Measurements from ENCODE around the gene FOXD1.
"Not testable (repeated sequence)": the region's sequence is repeated elsewhere in the genome, so short reads cannot be mapped to it uniquely, and the experiment has no call there.

FOXD1 gene

DNA sequence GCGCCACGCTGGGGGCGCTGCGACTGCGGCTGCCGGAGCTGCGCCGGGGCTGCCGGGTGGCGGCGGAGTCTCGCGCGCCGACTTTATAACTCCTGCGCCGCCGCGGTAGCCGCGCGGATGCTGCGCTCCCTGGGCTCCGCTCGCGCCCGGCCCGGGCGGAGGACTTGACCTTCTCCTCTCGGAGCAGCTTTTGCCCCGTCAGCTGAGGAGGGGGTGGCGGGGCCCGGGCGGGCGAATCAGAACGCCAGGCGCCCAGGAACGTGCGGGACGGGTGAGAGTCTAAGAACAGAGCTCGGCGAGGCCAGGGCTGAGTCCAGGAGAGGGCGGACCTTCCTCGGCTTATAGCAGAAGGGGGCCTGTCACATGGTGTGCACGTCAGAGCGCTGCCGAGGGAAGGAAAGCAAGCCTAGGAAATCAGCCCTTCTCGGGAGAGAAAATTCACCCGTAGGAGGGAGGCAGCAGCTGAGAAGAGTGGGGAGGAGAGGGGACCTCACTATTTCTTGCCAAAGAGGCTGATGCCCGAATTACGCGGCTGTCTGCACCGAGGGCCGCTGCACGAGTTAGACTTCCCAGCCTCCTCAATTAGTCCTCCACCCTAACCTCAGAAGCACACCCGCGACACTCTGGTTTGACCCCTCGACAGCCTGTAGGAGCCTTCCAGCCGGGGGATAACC, at the start of gene FOXD1:
FOXD1 (minus strand) TSS at position 315 of the 674 bp plus-strand sequence. CDS start 415 bp downstream, outside the sequence.
- no peak for DNase-seq (ENCODE audit: low read depth in 4 of 4, low spot score in 1 of 4)

GRCh38 chr5:73497497-73498056, 49.0 kb upstream of the FOXD1 start:
- no peak for DNase-seq (ENCODE audit: low read depth in 4 of 4, low spot score in 1 of 4)

DNA sequence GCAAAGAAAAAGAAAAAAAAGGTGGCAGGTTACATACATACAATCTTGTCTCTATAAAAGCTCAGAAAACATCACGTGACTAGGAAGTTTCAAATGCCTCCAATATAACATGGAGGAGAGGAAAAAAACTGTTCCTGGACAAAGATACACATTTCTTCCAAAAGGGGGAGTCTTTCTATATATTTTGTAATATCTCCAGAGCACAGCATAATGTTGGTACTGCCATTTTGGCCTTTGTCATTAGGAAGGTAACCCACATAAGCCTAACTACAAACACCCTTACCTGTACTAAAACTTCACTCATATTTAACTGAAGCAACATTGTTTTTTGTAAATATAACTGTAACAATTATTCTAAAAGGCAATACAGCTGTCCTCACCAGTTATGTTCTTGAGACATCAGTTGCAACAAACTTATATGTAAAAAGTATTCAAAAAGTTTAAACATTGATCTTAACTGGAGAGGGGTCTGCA, 48.4 kb upstream of the FOXD1 start:
- DNase-seq (ENCODE audit: low read depth in 4 of 4, low spot score in 1 of 4) = no peak

GRCh38 chr5:73495772-73496335, 47.3 kb upstream of the FOXD1 start:
- DNase-seq (ENCODE audit: low read depth in 4 of 4, low spot score in 1 of 4) = no peak

DNA sequence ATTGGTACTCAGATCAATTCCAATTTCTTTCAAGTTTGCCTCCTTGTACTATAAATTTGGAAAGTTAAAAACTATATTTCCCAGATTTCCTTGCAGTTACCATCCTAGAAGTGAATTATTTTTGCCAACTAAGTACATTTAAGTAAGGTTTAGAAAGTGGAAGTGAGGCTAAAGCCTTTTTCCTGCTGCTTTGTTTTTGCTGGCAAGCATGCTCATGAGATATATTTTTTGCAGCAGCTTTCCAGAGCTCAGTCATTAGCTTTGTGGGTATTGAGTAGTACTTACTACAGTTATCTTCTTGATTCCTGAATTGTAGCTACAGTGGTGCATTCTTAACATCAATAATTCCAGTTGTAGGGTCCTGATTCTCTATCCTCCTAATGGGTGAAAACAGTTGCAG, 46.1 kb upstream of the FOXD1 start:
- DNase-seq (ENCODE audit: low read depth in 4 of 4, low spot score in 1 of 4) = no peak

- no peak for DNase-seq (ENCODE audit: low read depth in 4 of 4, low spot score in 1 of 4)
Observed at GRCh38 chr5:73493421-73493820, 44.8 kb upstream of the FOXD1 start.

DNA sequence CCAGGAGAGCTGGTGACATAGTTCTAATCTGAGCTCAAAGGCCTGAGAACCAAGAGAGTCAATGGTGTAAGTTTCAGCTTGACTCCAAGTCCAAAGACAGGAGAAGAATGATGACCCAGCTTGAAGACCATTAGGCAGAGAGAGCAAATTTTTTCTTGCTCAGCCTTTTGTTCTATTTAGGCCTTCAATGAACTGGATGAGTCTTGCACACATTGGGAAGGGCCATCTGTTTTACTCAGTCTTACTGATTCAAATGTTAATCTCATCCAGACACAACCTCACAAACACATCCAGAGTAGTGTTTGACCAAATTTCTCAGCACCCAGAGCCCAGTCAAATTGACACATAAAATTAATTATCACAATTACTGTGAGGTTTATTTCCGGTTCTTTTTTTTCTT, 42.6 kb upstream of the FOXD1 start:
- no peak for DNase-seq (ENCODE audit: low read depth in 4 of 4, low spot score in 1 of 4)

DNA sequence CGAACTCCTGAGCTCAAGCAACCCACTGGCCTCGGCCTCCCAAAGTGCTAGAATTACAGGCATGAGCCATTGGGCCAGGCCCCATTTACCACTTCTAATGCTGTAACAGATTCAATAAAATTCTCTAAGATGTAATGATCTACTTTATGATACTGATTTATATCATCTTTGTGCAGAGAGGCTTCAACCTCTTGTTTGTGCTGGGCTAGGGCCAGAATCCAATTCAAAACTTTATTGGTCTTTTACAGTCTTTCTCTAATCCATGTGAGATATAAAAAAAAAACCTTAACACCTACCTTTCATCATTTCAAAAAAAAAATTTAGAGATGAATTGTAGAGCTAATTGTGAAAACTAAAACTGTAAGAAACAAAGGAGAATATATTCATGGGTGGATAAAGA, 41.5 kb upstream of the FOXD1 start:
- DNase-seq (ENCODE audit: low read depth in 4 of 4, low spot score in 1 of 4) = no peak

DNA sequence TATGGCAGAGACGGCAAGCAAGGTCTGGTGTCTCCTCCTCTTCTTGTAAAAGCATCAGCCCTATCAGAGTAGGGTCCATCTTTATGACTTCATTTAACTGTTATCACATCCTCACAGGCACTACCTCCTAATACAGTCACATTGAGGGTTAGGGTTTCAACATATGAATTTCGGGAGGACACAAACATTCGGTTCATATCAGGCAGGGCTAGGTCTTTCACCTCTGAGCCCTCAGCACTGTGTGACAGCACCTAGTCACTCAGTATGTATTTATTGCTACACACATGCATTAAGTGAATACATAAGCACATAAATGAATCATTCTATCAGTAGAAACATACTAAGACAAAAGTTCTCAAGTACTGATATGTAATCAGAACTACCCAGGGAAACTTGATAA, 40.2 kb upstream of the FOXD1 start:
- DNase-seq (ENCODE audit: low read depth in 4 of 4, low spot score in 1 of 4) = no peak

GRCh38 chr5:73487815-73488214, 39.2 kb upstream of the FOXD1 start:
- no peak for DNase-seq (ENCODE audit: low read depth in 4 of 4, low spot score in 1 of 4)

GRCh38 chr5:73487257-73487656, 38.7 kb upstream of the FOXD1 start:
- not testable (repeated sequence) for DNase-seq (ENCODE audit: low read depth in 4 of 4, low spot score in 1 of 4)

DNA sequence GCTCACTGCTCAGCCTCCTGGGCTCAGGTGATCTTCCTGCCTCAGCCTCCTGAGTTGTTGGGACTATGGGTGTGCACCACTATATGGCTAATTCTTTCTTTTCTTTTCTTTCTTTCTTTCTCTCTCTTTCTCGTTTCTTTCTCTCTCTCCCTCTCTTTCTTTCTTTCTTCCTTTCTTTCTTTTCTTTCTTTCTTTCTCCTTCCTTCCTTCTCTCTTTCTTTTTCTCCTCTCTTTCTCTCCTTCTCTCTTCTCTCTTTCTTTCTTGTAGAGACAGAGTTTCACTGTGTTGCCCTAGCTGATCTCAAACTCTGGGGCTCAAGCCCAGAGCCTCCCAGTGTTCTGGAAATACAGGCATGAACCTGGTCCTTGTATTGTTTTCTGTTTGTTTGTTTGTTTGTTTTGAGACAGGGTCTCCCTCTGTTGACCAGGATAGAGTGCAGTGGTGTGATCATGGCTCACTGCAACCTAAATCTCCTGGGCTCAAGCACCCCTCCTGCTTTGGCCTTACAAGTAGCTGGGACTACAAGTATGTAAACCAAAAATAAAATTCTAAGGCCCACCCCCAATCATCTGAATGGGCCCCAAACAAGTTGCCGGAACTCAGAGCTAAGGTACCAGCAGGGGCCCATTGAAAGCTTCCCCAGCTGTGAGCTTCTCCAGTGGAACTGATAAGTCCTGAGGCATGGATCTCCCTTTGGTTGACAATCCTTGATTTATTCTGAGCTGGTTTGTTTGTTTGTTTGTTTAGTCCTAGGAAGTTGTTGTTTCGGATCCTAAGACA, 37.7 kb upstream of the FOXD1 start:
- no peak for DNase-seq (ENCODE audit: low read depth in 4 of 4, low spot score in 1 of 4)

DNA sequence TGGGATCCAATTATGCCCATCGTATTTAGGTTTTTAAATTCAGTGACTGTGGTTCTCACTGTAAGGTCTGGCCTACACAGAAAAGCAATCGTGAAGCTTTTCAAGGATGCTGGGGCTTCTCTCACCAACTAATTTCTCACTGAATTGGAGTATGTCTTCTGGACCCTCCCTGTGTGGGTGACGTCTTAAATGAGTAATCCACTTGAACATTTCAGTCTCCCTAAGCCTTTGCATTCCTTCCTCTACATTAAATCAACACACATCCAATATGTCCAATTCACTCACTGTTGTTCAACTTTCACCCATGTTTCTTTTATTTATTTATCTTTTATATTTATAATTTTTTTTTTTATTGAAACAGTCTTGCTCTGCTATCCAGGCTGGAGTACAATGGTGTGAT, 37.1 kb upstream of the FOXD1 start:
- DNase-seq (ENCODE audit: low read depth in 4 of 4, low spot score in 1 of 4) = no peak

- DNase-seq (ENCODE audit: low read depth in 4 of 4, low spot score in 1 of 4) = no peak
Observed at GRCh38 chr5:73484511-73484910, 35.9 kb upstream of the FOXD1 start.

GRCh38 chr5:73483676-73484075, 35.1 kb upstream of the FOXD1 start:
- DNase-seq (ENCODE audit: low read depth in 4 of 4, low spot score in 1 of 4) = no peak

DNA sequence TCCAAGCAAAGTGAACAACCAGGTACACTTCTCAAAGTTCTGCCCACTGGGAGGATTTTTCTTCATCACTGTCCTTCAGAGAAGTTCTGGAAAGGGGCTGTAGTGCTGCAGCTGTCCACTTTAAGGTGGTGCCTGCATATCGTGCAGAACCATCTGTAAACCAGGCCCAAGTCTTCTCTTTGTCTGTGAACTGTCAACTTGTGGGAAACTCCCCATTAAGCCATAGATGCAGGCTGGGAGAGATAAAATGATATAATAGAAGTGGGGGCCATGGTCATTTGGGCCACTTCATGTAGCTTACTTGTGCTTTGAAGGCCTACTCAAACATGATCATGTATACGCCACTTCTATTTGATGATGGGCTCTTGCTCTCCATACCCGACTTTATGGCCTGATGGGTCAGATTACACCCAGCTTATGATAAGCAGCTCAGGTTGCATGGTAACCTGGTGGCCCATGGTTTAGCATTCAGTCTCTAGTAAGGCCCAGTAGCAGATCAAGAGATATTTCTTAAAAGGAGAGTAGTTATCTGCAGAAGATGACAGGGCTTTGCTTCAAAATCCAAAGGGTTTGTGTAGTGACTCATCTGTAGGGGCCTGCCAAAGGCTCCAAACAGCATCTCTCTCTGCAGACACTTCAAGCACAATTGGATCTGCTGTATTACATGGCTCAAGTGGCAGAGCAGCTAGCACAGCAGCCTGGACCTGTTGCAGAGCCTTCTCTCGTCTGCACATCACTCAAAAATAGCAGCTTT, 34.0 kb upstream of the FOXD1 start:
- DNase-seq (ENCODE audit: low read depth in 4 of 4, low spot score in 1 of 4) = no peak

- DNase-seq (ENCODE audit: low read depth in 4 of 4, low spot score in 1 of 4) = no peak
Observed at GRCh38 chr5:73480500-73480899, 31.9 kb upstream of the FOXD1 start.

DNA sequence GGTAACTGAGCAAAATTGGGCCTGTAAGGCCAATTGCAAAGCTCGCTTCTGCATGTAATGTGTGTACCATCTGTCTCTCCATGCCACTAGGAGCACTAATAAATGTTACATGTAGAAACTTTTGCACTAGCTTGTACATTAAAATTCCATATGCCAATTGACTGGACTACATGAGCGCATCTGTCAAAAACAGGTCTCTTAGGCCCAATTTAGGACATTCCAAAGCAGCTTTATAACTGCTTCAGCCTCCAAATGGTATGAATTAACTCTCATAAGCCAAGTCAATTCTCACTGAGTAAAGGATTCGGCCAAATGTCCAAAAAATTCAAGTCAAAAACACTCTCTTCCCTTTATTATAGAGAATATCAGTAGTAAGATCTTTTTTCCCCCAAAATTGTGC, 23.5 kb upstream of the FOXD1 start:
- DNase-seq (ENCODE audit: low read depth in 4 of 4, low spot score in 1 of 4) = no peak

GRCh38 chr5:73471654-73472053, 23.1 kb upstream of the FOXD1 start:
- DNase-seq (ENCODE audit: low read depth in 4 of 4, low spot score in 1 of 4) = no peak

DNA sequence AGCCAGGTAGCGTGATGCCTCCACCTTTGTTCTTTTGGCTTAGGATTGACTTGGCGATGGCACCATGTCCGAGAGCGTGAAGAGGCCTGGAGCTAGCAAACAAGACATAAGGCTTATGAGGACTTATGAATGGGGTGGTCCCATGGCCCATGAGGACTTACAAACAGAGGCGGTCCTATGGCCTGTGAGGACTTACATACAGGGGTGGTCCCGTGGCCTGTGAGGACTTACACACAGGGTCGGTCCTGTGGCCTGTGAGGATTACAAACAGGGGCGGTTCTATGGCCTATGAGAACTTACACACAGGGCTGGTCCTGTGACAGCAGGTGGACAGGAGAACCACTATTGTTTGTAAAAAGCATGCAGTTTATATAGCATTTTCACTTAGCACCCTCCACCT, 21.3 kb upstream of the FOXD1 start:
- no peak for DNase-seq (ENCODE audit: low read depth in 4 of 4, low spot score in 1 of 4)

DNA sequence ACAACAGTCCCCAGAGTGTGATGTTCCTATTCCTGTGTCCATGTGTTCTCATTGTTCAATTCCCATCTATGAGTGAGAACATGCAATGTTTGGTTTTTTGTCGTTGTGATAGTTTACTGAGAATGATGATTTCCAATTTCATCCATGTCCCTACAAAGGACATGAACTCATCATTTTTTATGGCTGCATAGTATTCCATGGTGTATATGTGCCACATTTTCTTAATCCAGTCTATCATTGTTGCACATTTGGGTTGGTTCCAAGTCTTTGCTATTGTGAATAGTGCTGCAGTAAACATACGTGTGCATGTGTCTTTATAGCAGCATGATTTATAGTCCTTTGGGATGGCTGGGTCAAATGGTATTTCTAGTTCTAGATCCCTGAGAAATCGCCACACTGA, 20.1 kb upstream of the FOXD1 start:
- not testable (repeated sequence) for DNase-seq (ENCODE audit: low read depth in 4 of 4, low spot score in 1 of 4)
